Heart left ventricle (tissue), 16 donors: ENCODE data around the gene TOMM40L. TPM values are rescaled to one million over a fixed set of nuclear protein-coding genes. Genes with fewer than 3 reads are reported as not detected.

Experiments used
- ATAC-seq, 4 donors: fragments of 200-7000 bp; cut with Tn5 transposase; one replicate each; pipeline ENCODE4 v1.9.1; 2020 to 2022; ENCODE audit warnings: moderate library complexity in 4 of 4, mild to moderate bottlenecking in 3 of 4, moderate number of reproducible peaks in 1 of 4
- DNase-seq, 5 donors: peaks; one replicate each; pipeline ENCODE4 v3.0.0-alpha.2; 2020
- H3K27ac ChIP-seq, 12 donors: fragments of 200-600 bp; sonication (generic) in 4 of 12; one replicate each; pipeline versions ENCODE4 v1.5.0 to v1.8.0; 2016 to 2022; ENCODE audit warnings: mild to moderate bottlenecking in 2 of 12
- H3K27me3 ChIP-seq, 9 donors: fragments of 200-600 bp; sonication (generic) in 2 of 9; one replicate each; pipeline versions ENCODE4 v1.5.1 to v1.8.0; 2016 to 2022; ENCODE audit warnings: mild to moderate bottlenecking in 3 of 9
- H3K36me3 ChIP-seq, 9 donors: fragments of 200-600 bp; sonication (generic) in 2 of 9; one replicate each; pipeline versions ENCODE4 v1.5.0 to v1.8.0; 2018 to 2022; ENCODE audit warnings: mild to moderate bottlenecking in 2 of 9
- H3K4me1 ChIP-seq, 12 donors: fragments of 200-600 bp; sonication (generic) in 4 of 12; one replicate each; pipeline versions ENCODE4 v1.5.0 to v1.8.0; 2016 to 2022; ENCODE audit warnings: mild to moderate bottlenecking in 3 of 12
- H3K4me3 ChIP-seq, 12 donors: fragments of 200-600 bp; sonication (generic) in 4 of 12; one replicate each; pipeline versions ENCODE4 v1.5.0 to v1.8.0; 2017 to 2022; ENCODE audit warnings: mild to moderate bottlenecking in 9 of 12, moderate library complexity in 4 of 12
- H3K9me3 ChIP-seq, 12 donors: fragments of 200-600 bp; sonication (generic) in 4 of 12; one replicate each; pipeline versions ENCODE4 v1.5.0 to v1.8.0; 2016 to 2022; ENCODE audit warnings: mild to moderate bottlenecking in 1 of 12
- CTCF ChIP-seq, 12 donors: fragments of 200-600 bp; sonication (generic) in 4 of 12; IDR thresholded peaks; one replicate each; pipeline versions ENCODE4 v1.5.0 to v1.8.0; 2018 to 2022; ENCODE audit warnings: antibody characterized with exemption in 12 of 12, mild to moderate bottlenecking in 5 of 12
- POLR2A ChIP-seq, 2 donors: fragments of 450-650 bp; IDR thresholded peaks; one replicate each; pipeline ENCODE4 v1.6.1; 2017; ENCODE audit warnings: antibody characterized with exemption in 2 of 2, mild to moderate bottlenecking in 2 of 2, moderate library complexity in 2 of 2
- WGBS, 4 donors: extraction: QIAGEN DNeasy Blood & Tissue Kit in 2 of 4; methylation state at CpG; one replicate each; pipeline versions ENCODE4 v1.1.5 to v1.1.7; 2013 to 2018; 5-methylcytosine and 5-hydroxymethylcytosine counted together
- intact Hi-C, 10 donors: fragments of 100-400 bp; cut with DNase I; formaldehyde crosslinking; loops; one replicate each; pipeline versions ENCODE4 v1.11.1 to v1.14.2; 2022
- polyA plus RNA-seq, 2 donors: library from polyadenylated mRNA; stranded (reverse); fragments of 200-250 nt; gene quantifications; one replicate each; pipeline ENCODE4 v1.2.3, GENCODE V29; 2013
- total RNA-seq, 9 donors: library from RNA; depleted of rRNA in 2 of 9; stranded (reverse); fragments of >200 nt in 2 of 9; fragmentation: NEBNext Ultra II Directional in 3 of 9; extraction: Animal tissue kit (Norgen Biotek cat#: 25700) in 3 of 9; gene quantifications; one replicate each; pipeline versions ENCODE4 v1.1.0 to v1.2.4, GENCODE V29; 2016 to 2023
- donor health status: ischemic (EF 13 %, LVEDD 7.1; RV severe dilation, severe dysfunction).
- donor health status: healthy with polysubstance abuse.
- donor health status: DM: no; HTN: yes; CAD: no.
- donor health status: DM: no; HTN: no; CAD: no.
- donor health status: ischemic (EF 25% LVEDD 6.9; RV normal size, moderate dysfunction).
- donor health status: ischemic (EF 25% LVEDD 5.7; RV mildly dilated, moderate dysfunction).
- donor health status: healthy.
- donor health status: DM: yes; HTN: yes; CAD: no.
- donor health status: ischemic (EF 35%, LVEDD 5.7; RV mildly dilated, moderate dysfunction).
- donor health status: nonischemic (EF 11% LVEDD 7.7; RV severe dilation, severe dysfunction).
- donor health status: DM: yes; HTN: yes; CAD: no.
- donor health status: PGD.
- donor health status: ischemic (EF 29% LVEDD 5.4; RV normal size, mild dysfunction).
- donor health status: nonischemic (EF 23%, LVEDD 6.1; RV moderate dilation, normal function).

Gene TOMM40L
- total and polyA plus RNA-seq, 11 donors = 24.1 to 37.1 (median 29.1) TPM

DNA sequence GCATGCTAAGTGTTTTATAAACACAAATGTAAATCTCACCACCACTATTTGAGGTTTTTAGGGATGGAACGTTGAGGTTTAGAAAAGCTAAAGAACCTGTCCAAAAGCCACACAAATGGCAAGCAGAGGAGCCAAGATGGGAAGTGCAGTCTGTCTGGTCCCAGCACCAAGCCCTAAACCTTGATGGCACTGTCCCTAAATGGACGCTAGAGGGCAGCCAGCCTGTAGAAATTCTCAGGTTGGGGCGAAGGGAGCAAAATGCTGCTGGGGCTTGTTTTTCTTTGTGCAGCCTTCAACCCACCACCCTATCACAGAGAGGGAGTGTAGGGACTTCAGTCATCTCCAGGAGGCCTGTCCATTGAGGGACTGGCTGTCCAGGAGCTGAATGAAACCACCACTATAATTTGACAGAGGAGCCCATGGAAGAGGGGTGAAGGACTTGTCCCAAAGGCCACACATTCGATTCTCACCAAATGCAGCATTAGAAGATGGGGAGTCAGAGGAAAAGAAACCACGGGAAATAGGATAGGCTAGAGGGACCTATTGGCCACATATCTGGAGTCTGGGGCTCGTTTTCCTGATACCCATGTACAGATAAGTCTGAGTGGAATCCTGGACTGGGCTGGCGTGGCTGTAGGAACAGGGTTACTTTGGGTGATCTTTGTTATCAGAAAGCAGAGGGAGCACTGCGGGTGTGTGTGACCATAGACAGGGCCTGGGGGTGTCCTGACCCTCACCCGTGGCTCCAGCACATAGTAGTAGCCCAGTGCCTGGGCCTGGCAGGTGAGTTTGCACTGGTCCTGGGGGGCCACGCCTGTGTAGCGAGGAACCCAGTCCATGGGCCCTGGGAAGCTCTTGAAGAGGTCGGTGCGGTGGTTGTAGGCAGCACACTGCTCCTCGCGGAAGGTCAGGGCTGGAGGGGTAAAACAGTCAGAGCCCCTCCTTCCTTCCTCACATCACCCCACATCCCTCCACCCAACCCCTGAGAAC is 33.1 kb upstream of the TOMM40L start:
- TF ChIP-seq CTCF (IDR thresholded peaks at IDR 0.05) (peak; percentile 80 to 92 (median 87)), POLR2A (IDR thresholded peaks at IDR 0.05) (no peak)
- peak overlapping the region in 3 of 12 donors; percentile 56 to 62 (median 60) for H3K4me3 ChIP-seq
- H3K9me3 ChIP-seq = no peaks in the 10 kb centered on the region
- peak in 4 of 5 donors; percentile 57 to 70 (median 68) for DNase-seq
- 42 to 52% (median 49%) methylated on average over 14 to 15 of the region's 15 CpGs for WGBS, 4 donors
- H3K4me1 ChIP-seq = peaks cover 0 to 73% (median 32%) of the 10 kb centered on the region in 12 donors
- peak; percentile 30 to 62 (median 50) for ATAC-seq
- peak overlapping the region in 6 of 12 donors; percentile 3 to 98 (median 62) for H3K27ac ChIP-seq
- no peaks in the 10 kb centered on the region for H3K27me3 ChIP-seq
- intact Hi-C loops = loop anchor here in 4 of 10 donors (1.0 to 10.0 kb wide), 4 partner anchors 32 to 192 kb away; partner anchors contain the start of gene TOMM40L (in 1 of the 4)
- peaks cover 0 to 51% (median 7%) of the 10 kb centered on the region in 9 donors for H3K36me3 ChIP-seq

GRCh38 chr1:161193561-161194235 is 32.2 kb upstream of the TOMM40L start:
- intact Hi-C loops = loop anchor here in 4 of 10 donors (5.0 to 10.0 kb wide), 3 partner anchors 34 to 191 kb away; partner anchors contain the start of gene TOMM40L (in 1 of the 4)
- ATAC-seq (no peak), DNase-seq (peak in 1 of 5 donors; percentile 58)
- TF ChIP-seq CTCF (IDR thresholded peaks at IDR 0.05) = no peak
- no peak for TF ChIP-seq POLR2A (IDR thresholded peaks at IDR 0.05)
- H3K4me3 ChIP-seq = peak overlapping the region in 3 of 12 donors; percentile 56 to 62 (median 60)
- WGBS, 4 donors = 73 to 86% (median 76%) methylated on average over 9 to 21 of the region's 21 CpGs
- H3K4me1 ChIP-seq = peaks cover 0 to 68% (median 41%) of the 10 kb centered on the region in 12 donors
- peaks cover 0 to 51% (median 7%) of the 10 kb centered on the region in 9 donors for H3K36me3 ChIP-seq
- H3K27ac ChIP-seq = peak overlapping the region in 6 of 12 donors; percentile 1 to 98 (median 68)
- no peaks in the 10 kb centered on the region for H3K9me3 ChIP-seq
- no peaks in the 10 kb centered on the region for H3K27me3 ChIP-seq

DNA sequence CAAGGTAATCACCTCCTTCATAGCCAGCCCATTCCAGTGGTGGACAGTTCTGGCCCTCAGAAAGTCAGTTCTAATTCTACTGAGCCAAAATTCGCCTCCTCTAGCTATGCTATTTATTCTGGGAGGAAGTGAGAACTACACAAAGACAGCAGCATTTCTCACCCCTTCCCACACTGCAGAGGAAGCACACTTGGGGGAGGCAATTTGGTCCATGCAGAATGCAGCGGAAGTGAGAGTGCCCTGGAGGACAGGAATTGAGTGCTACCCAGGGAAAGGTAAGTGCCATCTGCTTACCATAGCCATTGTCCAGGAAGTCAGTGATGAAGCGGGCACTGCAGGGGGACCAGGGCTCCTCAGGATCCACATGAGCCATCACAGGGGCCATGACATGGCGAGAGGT is 30.7 kb upstream of the TOMM40L start:
- no peak for DNase-seq
- Histone ChIP-seq H3K4me3 (peak overlapping the region in 9 of 12 donors; percentile 3 to 62 (median 22)), H3K9me3 (no peaks in the 10 kb centered on the region), H3K4me1 (peaks cover 0 to 76% (median 56%) of the 10 kb centered on the region in 12 donors), H3K36me3 (peaks cover 0 to 51% (median 7%) of the 10 kb centered on the region in 9 donors), H3K27ac (peak overlapping the region in 5 of 12 donors; percentile 1 to 98 (median 81)), H3K27me3 (no peaks in the 10 kb centered on the region)
- no peak for ATAC-seq
- intact Hi-C loops = loop anchor here in 1 of 10 donors (10.0 kb wide), 1 partner anchor 190 kb away; no protein-coding TSS in a partner anchor
- WGBS, 4 donors = 71 to 82% (median 78%) methylated on average over 4 of the region's 4 CpGs
- TF ChIP-seq CTCF (IDR thresholded peaks at IDR 0.05) (no peak), POLR2A (IDR thresholded peaks at IDR 0.05) (no peak)
